ENCODE data around the gene PRR27.

- TF ChIP-seq CTCF (IDR thresholded peaks at IDR 0.05; ENCODE audit: low read depth, low read length, poor library complexity, severe bottlenecking) (no peak), EZH2phosphoT487 (IDR thresholded peaks at IDR 0.05; ENCODE audit: borderline replicate concordance, low read length) (no peak)
Observed at GRCh38 chr4:70153937-70154336, at the start of gene PRR27.

Measured in DOHH2 (cell line).